Smooth muscle cell (in vitro differentiated cells): ENCODE results near the gene URM1. TPM values are rescaled to one million over a fixed set of nuclear protein-coding genes. Genes with fewer than 3 reads are reported as not detected.

Source experiments
- DNase-seq: peaks from one replicate; lab custom pipeline; 2025; ENCODE audit not compliant: unreplicated experiment; lab: John Stamatoyannopoulos, UW
- H2AFZ ChIP-seq: fragments of 200-600 bp; sonication (generic); 2 replicates; pipeline ENCODE4 v1.6.0; 2016; ENCODE audit warnings: antibody characterized with exemption, low read depth, mild to moderate bottlenecking
- H3F3A ChIP-seq: fragments of 200-600 bp; sonication (generic); 2 replicates; pipeline ENCODE4 v1.6.0; 2017; ENCODE audit warnings: antibody characterized with exemption, low read depth
- H3K27ac ChIP-seq: fragments of 200-600 bp; sonication (generic); 2 replicates; pipeline ENCODE4 v1.5.1; 2016; ENCODE audit warnings: low read depth, mild to moderate bottlenecking
- H3K27me3 ChIP-seq: fragments of 200-600 bp; sonication (generic); 2 replicates; pipeline ENCODE4 v1.6.1; 2016; ENCODE audit warnings: low read depth, mild to moderate bottlenecking
- H3K36me3 ChIP-seq: fragments of 200-600 bp; sonication (generic); 2 replicates; pipeline ENCODE4 v1.5.1; 2016; ENCODE audit warnings: low read depth
- H3K4me1 ChIP-seq: fragments of 200-600 bp; sonication (generic); 2 replicates; pipeline ENCODE4 v1.5.1; 2016; ENCODE audit warnings: low read depth
- H3K4me2 ChIP-seq: fragments of 200-600 bp; sonication (generic); 2 replicates; pipeline ENCODE4 v1.6.0; 2016; ENCODE audit warnings: mild to moderate bottlenecking
- H3K4me3 ChIP-seq: fragments of 200-600 bp; sonication (generic); 2 replicates; pipeline ENCODE4 v1.5.1; 2016; ENCODE audit warnings: mild to moderate bottlenecking
- H3K79me2 ChIP-seq: fragments of 200-600 bp; sonication (generic); 2 replicates; pipeline ENCODE4 v1.6.0; 2016; ENCODE audit warnings: low read depth, mild to moderate bottlenecking
- H3K9ac ChIP-seq: fragments of 200-600 bp; sonication (generic); 2 replicates; pipeline ENCODE4 v1.6.0; 2016; ENCODE audit warnings: low read depth
- H3K9me3 ChIP-seq: fragments of 200-600 bp; sonication (generic); replicated peaks from 2 replicates; pipeline ENCODE4 v1.5.1; 2016; ENCODE audit warnings: low read depth
- H4K20me1 ChIP-seq: fragments of 200-600 bp; sonication (generic); 2 replicates; pipeline ENCODE4 v1.6.0; 2016; ENCODE audit warnings: low read depth
- WGBS: methylation state at CpG from one replicate; pipeline ENCODE4 v1.1.7; 2016; ENCODE audit warnings: low lambda C conversion rate; 5-methylcytosine and 5-hydroxymethylcytosine counted together
- polyA plus RNA-seq: library from polyadenylated mRNA; unstranded; fragments of >200 nt; fragmentation: Nextera tagmentation; extraction: Ambion mirVana; gene quantifications from 2 replicates; pipeline ENCODE4 v1.2.1, GENCODE V29; 2016
- total RNA-seq: library from RNA; depleted of rRNA; stranded (reverse); fragments of >200 nt; gene quantifications from 2 replicates; pipeline ENCODE4 v1.2.3, GENCODE V29; 2014
- TF ChIP-seq, protein P1 (sequence below): fragments of 200-600 bp; sonication (generic); IDR thresholded peaks from 2 replicates; pipeline ENCODE4 v1.5.1; 2017; ENCODE audit warnings: borderline replicate concordance, mild to moderate bottlenecking, antibody characterized with exemption; ENCODE audit not compliant: insufficient read depth, poor library complexity, severe bottlenecking

The URM1 gene
- total and polyA plus RNA-seq, 2 experiments from 2014 or later: 27.3 to 48.7 TPM

- Histone ChIP-seq H3K9me3 (no peaks in the 10 kb centered on the region), H3K27me3 (no peaks in the 10 kb centered on the region), H3F3A (no peaks in the 10 kb centered on the region), H3K4me2 (no peak overlapping the region), H3K4me3 (no peak overlapping the region), H3K27ac (no peak overlapping the region), H3K79me2 (no peaks in the 10 kb centered on the region), H3K36me3 (no peaks in the 10 kb centered on the region), H3K4me1 (peaks cover 4% of the 10 kb centered on the region), H2AFZ (no peak overlapping the region), H4K20me1 (no peaks in the 10 kb centered on the region), H3K9ac (no peak overlapping the region)
- DNase-seq: no peak
- 94% methylated on average over 3 of the region's 3 CpGs for WGBS
- TF ChIP-seq, protein P1, sequence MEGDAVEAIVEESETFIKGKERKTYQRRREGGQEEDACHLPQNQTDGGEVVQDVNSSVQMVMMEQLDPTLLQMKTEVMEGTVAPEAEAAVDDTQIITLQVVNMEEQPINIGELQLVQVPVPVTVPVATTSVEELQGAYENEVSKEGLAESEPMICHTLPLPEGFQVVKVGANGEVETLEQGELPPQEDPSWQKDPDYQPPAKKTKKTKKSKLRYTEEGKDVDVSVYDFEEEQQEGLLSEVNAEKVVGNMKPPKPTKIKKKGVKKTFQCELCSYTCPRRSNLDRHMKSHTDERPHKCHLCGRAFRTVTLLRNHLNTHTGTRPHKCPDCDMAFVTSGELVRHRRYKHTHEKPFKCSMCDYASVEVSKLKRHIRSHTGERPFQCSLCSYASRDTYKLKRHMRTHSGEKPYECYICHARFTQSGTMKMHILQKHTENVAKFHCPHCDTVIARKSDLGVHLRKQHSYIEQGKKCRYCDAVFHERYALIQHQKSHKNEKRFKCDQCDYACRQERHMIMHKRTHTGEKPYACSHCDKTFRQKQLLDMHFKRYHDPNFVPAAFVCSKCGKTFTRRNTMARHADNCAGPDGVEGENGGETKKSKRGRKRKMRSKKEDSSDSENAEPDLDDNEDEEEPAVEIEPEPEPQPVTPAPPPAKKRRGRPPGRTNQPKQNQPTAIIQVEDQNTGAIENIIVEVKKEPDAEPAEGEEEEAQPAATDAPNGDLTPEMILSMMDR: no peak
Observed at GRCh38 chr9:128362774-128363173, 8.4 kb upstream of the URM1 start.

DNA sequence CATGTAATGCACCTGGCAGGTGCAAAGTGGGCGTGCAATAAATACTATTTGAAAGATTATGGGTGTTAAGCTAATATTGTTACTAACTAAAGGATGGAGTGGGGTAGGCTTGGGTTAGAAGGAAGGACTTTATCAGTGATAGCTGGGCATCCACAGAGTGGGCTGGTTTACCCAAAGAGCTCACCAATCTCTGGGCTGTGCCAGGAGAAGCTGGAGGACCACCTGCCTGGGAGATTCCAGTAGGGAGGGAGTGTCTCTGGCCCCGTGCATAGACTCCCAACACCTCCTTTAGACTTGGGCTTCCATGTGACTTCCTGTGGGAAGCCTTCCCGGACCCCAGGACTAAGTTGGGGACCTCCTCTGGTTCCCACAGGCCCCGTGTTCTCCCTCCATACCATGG lies 5.6 kb upstream of the URM1 start:
- DNase-seq: no peak

GRCh38 chr9:128369024-128369706 lies 2.0 kb upstream of the URM1 start:
- Histone ChIP-seq H3K4me2 (no peak overlapping the region), H3F3A (peaks cover 7% of the 10 kb centered on the region), H2AFZ (no peak overlapping the region), H3K9ac (no peak overlapping the region), H3K79me2 (peaks cover 25% of the 10 kb centered on the region), H3K4me1 (peaks cover 11% of the 10 kb centered on the region), H3K27me3 (no peaks in the 10 kb centered on the region), H3K36me3 (no peaks in the 10 kb centered on the region), H4K20me1 (no peaks in the 10 kb centered on the region), H3K9me3 (no peaks in the 10 kb centered on the region), H3K4me3 (no peak overlapping the region), H3K27ac (no peak overlapping the region)
- no peak for DNase-seq
- TF ChIP-seq, protein P1: no peak
- 97% methylated on average over 9 of the region's 9 CpGs for WGBS

More for the DNA sequence above, 5.6 kb upstream of the URM1 start:
- Histone ChIP-seq H2AFZ (no peak overlapping the region), H3K27ac (no peak overlapping the region), H4K20me1 (no peaks in the 10 kb centered on the region), H3F3A (peaks cover 3% of the 10 kb centered on the region), H3K36me3 (no peaks in the 10 kb centered on the region), H3K4me1 (peaks cover 8% of the 10 kb centered on the region), H3K79me2 (no peaks in the 10 kb centered on the region), H3K4me2 (peak overlapping the region; percentile 87), H3K9me3 (no peaks in the 10 kb centered on the region), H3K9ac (no peak overlapping the region), H3K4me3 (no peak overlapping the region), H3K27me3 (no peaks in the 10 kb centered on the region)
- TF ChIP-seq, protein P1: no peak
- 78% methylated on average over 4 of the region's 4 CpGs for WGBS

DNA sequence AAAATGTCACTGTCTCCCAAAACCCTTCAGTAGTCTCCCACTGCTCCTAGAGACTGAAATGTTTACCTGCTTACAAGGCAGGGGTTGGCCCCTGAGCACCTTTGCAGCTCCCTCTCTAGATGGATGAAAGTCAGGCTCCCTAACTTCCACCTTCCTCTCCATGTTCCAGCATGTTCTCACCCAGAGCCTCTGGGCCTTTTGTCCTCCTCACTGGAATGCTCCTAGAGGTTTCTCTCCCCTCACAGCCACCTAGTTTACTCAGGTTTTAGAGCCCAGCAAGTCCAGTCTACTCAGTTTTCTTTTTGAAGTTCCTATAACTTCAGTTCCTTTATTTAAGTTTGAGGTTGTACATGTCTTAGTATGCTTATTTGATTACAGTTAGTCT lies 815 bp upstream of the URM1 start:
- Histone ChIP-seq H2AFZ (no peak overlapping the region), H3K79me2 (peaks cover 26% of the 10 kb centered on the region), H3K4me1 (peaks cover 7% of the 10 kb centered on the region), H3K4me2 (peak overlapping the region; percentile 89), H4K20me1 (peaks cover 8% of the 10 kb centered on the region), H3F3A (peaks cover 7% of the 10 kb centered on the region), H3K27ac (peak overlapping the region; percentile 93), H3K4me3 (peak overlapping the region; percentile 80), H3K9ac (peak overlapping the region; percentile 91), H3K36me3 (no peaks in the 10 kb centered on the region), H3K9me3 (no peaks in the 10 kb centered on the region), H3K27me3 (no peaks in the 10 kb centered on the region)
- DNase-seq: no peak
- TF ChIP-seq, protein P1: no peak
